Measurements from ENCODE around the gene TBCE. TPM values are rescaled to one million over a fixed set of nuclear protein-coding genes. Genes with fewer than 3 reads are reported as not detected.

The TBCE gene
- total and polyA plus RNA-seq, 2 experiments from 2014 or later: 23.3 to 35.3 TPM

GRCh38 chr1:235495551-235495950, 128.3 kb downstream of the TBCE start:
- no peaks in the 10 kb centered on the region for H3K9me3 ChIP-seq (ENCODE audit: low read depth)
- TF ChIP-seq EZH2phosphoT487 (IDR thresholded peaks at IDR 0.05; ENCODE audit: insufficient read depth, low read depth) (no peak), EZH2 (IDR thresholded peaks at IDR 0.05; ENCODE audit: insufficient read depth, poor library complexity, severe bottlenecking) (no peak)
- H3K27ac ChIP-seq: no peak overlapping the region
- H4K20me1 ChIP-seq (ENCODE audit: insufficient read depth): no peaks in the 10 kb centered on the region
- in situ Hi-C loops (cut with MboI): no loop called here
- peaks cover 57% of the 10 kb centered on the region for H3K79me2 ChIP-seq (ENCODE audit: insufficient read depth)
- H3K4me1 ChIP-seq (ENCODE audit: insufficient read depth): no peaks in the 10 kb centered on the region
- H3K36me3 ChIP-seq (ENCODE audit: low read depth): peaks cover 19% of the 10 kb centered on the region
- DNase-seq: no peak
- H3K9ac ChIP-seq: no peak overlapping the region
- WGBS, 2 experiments (ENCODE audit: low coverage in 1 of 2, low lambda C conversion rate in 2 of 2, missing lambda C conversion rate in 2 of 2): 65 to 72% methylated on average over 2 of the region's 2 CpGs
- H2AFZ ChIP-seq: no peak overlapping the region
- H3K4me3 ChIP-seq: no peak overlapping the region
- no peaks in the 10 kb centered on the region for H3F3A ChIP-seq (ENCODE audit: insufficient read depth)
- no peaks in the 10 kb centered on the region for H3K27me3 ChIP-seq (replicated peaks; ENCODE audit: insufficient read depth)
- no peak overlapping the region for H3K4me2 ChIP-seq (ENCODE audit: unreplicated experiment)
- H3K9me2 ChIP-seq (ENCODE audit: insufficient read depth): no peaks in the 10 kb centered on the region

GRCh38 chr1:235500971-235501540, 133.8 kb downstream of the TBCE start:
- Histone ChIP-seq H2AFZ (no peak overlapping the region), H4K20me1 (ENCODE audit: insufficient read depth) (no peaks in the 10 kb centered on the region), H3K79me2 (ENCODE audit: insufficient read depth) (peaks cover 77% of the 10 kb centered on the region), H3K27me3 (replicated peaks; ENCODE audit: insufficient read depth) (no peaks in the 10 kb centered on the region), H3K9ac (no peak overlapping the region), H3K9me3 (ENCODE audit: low read depth) (no peaks in the 10 kb centered on the region), H3K4me3 (no peak overlapping the region), H3F3A (ENCODE audit: insufficient read depth) (peaks cover 20% of the 10 kb centered on the region), H3K4me2 (ENCODE audit: unreplicated experiment) (no peak overlapping the region), H3K9me2 (ENCODE audit: insufficient read depth) (no peaks in the 10 kb centered on the region), H3K4me1 (ENCODE audit: insufficient read depth) (peaks cover 19% of the 10 kb centered on the region), H3K36me3 (ENCODE audit: low read depth) (no peaks in the 10 kb centered on the region), H3K27ac (no peak overlapping the region)
- in situ Hi-C loops (cut with MboI): loop anchor here (25.0 kb wide), 1 partner anchor 461 kb away; no protein-coding TSS in a partner anchor
- TF ChIP-seq EZH2phosphoT487 (IDR thresholded peaks at IDR 0.05; ENCODE audit: insufficient read depth, low read depth) (no peak), EZH2 (IDR thresholded peaks at IDR 0.05; ENCODE audit: insufficient read depth, poor library complexity, severe bottlenecking) (no peak)
- 97 to 98% methylated on average over 5 of the region's 5 CpGs for WGBS, 2 experiments (ENCODE audit: low coverage in 1 of 2, low lambda C conversion rate in 2 of 2, missing lambda C conversion rate in 2 of 2)
- DNase-seq: peak; percentile 61

Small RNA genes within 50 kb of the gene (small RNA-seq; reads per million reads assigned to genes)
- gene AL391994.1 (ENCODE audit: low read depth, low replicate concordance): not detected
- gene RPS21P1 (ENCODE audit: low read depth, low replicate concordance): not detected

Other genes with a start within 250 kb of the TBCE start
- gene TOMM20, start 238.6 kb upstream of the TBCE start, total RNA-seq (2014; rRNA removed; shearing (Covaris generic)): 85.0 and 103 TPM in 2 replicates
- 74.9 and 75.7 TPM in 2 replicates for gene TOMM20, start 238.6 kb upstream of the TBCE start, polyA plus RNA-seq (2016; fragmentation: Nextera tagmentation; extraction: Ambion mirVana)
- 38.7 and 53.6 TPM in 2 replicates for gene RBM34, start 206.2 kb upstream of the TBCE start, total RNA-seq (2014; rRNA removed; shearing (Covaris generic))
- 75.7 and 79.3 TPM in 2 replicates for gene RBM34, start 206.2 kb upstream of the TBCE start, polyA plus RNA-seq (2016; fragmentation: Nextera tagmentation; extraction: Ambion mirVana)
- 15.0 and 17.8 TPM in 2 replicates for gene ARID4B, start 39.2 kb upstream of the TBCE start, total RNA-seq (2014; rRNA removed; shearing (Covaris generic))
- gene ARID4B, start 39.2 kb upstream of the TBCE start, polyA plus RNA-seq (2016; fragmentation: Nextera tagmentation; extraction: Ambion mirVana): 23.8 and 25.6 TPM in 2 replicates
- 33.6 and 46.8 TPM in 2 replicates for gene GGPS1, start 38.9 kb upstream of the TBCE start, total RNA-seq (2014; rRNA removed; shearing (Covaris generic))
- gene GGPS1, start 38.9 kb upstream of the TBCE start, polyA plus RNA-seq (2016; fragmentation: Nextera tagmentation; extraction: Ambion mirVana): 59.4 and 59.9 TPM in 2 replicates
- 28.1 and 28.3 TPM in 2 replicates for gene B3GALNT2, start 137.0 kb downstream of the TBCE start, total RNA-seq (2014; rRNA removed; shearing (Covaris generic))
- gene B3GALNT2, start 137.0 kb downstream of the TBCE start, polyA plus RNA-seq (2016; fragmentation: Nextera tagmentation; extraction: Ambion mirVana): 13.1 and 13.3 TPM in 2 replicates